Sigmoid colon (tissue), 7 donors: ENCODE data around the gene ADORA2A. TPM values are rescaled to one million over a fixed set of nuclear protein-coding genes. Genes with fewer than 3 reads are reported as not detected.

Experiments
- DNase-seq: peaks from one replicate; pipeline ENCODE4 v3.0.0-alpha.2; 2019
- H3K27ac ChIP-seq, 4 donors: fragments of 200-600 bp; sonication (generic); one replicate each; pipeline ENCODE4 v1.5.1; 2016 to 2019; ENCODE audit warnings: mild to moderate bottlenecking in 1 of 4
- H3K27me3 ChIP-seq, 3 donors: fragments of 200-600 bp; sonication (generic); one replicate each; pipeline ENCODE4 v1.5.1; 2019; ENCODE audit warnings: mild to moderate bottlenecking in 1 of 3
- H3K36me3 ChIP-seq, 4 donors: fragments of 200-600 bp; sonication (generic); one replicate each; pipeline ENCODE4 v1.5.1; 2016 to 2019
- H3K4me1 ChIP-seq, 4 donors: fragments of 200-600 bp; sonication (generic); one replicate each; pipeline ENCODE4 v1.5.1; 2017 to 2019
- H3K4me3 ChIP-seq, 4 donors: fragments of 200-600 bp; sonication (generic); one replicate each; pipeline ENCODE4 v1.5.1; 2017 to 2019; ENCODE audit warnings: mild to moderate bottlenecking in 2 of 4, moderate library complexity in 1 of 4
- H3K9me3 ChIP-seq, 4 donors: fragments of 200-600 bp in 3 of 4; sonication (generic) in 3 of 4; one replicate each; pipeline versions ENCODE4 v1.5.1 to v1.6.1; 2013 to 2019
- EP300 ChIP-seq, 4 donors: sonication (generic); formaldehyde crosslinking; IDR thresholded peaks; one replicate each; pipeline ENCODE4 v1.6.1; 2017; ENCODE audit warnings: antibody characterized with exemption in 4 of 4
- POLR2A ChIP-seq, 2 donors: fragments of 450-650 bp; IDR thresholded peaks; one replicate each; pipeline ENCODE4 v1.6.1; 2016; ENCODE audit warnings: antibody characterized with exemption in 2 of 2, mild to moderate bottlenecking in 2 of 2, moderate library complexity in 2 of 2
- POLR2AphosphoS5 ChIP-seq, 4 donors: sonication (generic); formaldehyde crosslinking; IDR thresholded peaks; one replicate each; pipeline ENCODE4 v1.6.1; 2017; ENCODE audit warnings: antibody characterized with exemption in 4 of 4
- WGBS, 2 donors: extraction: QIAGEN DNeasy Blood & Tissue Kit; methylation state at CpG; one replicate each; pipeline ENCODE4 v1.1.7; 2013; 5-methylcytosine and 5-hydroxymethylcytosine counted together
- intact Hi-C: fragments of 100-400 bp; cut with DNase I; formaldehyde crosslinking; loops from one replicate; pipeline ENCODE4 v1.15.1; 2023
- polyA plus RNA-seq, 3 donors: library from polyadenylated mRNA; stranded (reverse); fragments of 200-250 nt; gene quantifications; one replicate each; pipeline ENCODE4 v1.2.3, GENCODE V29; 2013
- total RNA-seq, 4 donors: library from RNA; depleted of rRNA; stranded (reverse); fragments of >200 nt; gene quantifications; one replicate each; pipeline ENCODE4 v1.1.0, GENCODE V29; 2016
- TF ChIP-seq, protein P1 (sequence below), 4 experiments: fragments of 450-650 bp in 3 of 4; fragments of 200-600 bp in 1 of 4; IDR thresholded peaks; one replicate each; pipeline ENCODE4 v1.5.1; 2016 to 2019; ENCODE audit warnings: antibody characterized with exemption in 4 of 4, mild to moderate bottlenecking in 3 of 4, moderate library complexity in 2 of 4
- donor health status: healthy with polysubstance abuse.
- donor health status: Bipolar disorder and iron deficiency.
- donor health status: healthy.

Gene ADORA2A
- total and polyA plus RNA-seq, 7 donors: 1.2 to 9.3 (median 3.0) TPM

DNA sequence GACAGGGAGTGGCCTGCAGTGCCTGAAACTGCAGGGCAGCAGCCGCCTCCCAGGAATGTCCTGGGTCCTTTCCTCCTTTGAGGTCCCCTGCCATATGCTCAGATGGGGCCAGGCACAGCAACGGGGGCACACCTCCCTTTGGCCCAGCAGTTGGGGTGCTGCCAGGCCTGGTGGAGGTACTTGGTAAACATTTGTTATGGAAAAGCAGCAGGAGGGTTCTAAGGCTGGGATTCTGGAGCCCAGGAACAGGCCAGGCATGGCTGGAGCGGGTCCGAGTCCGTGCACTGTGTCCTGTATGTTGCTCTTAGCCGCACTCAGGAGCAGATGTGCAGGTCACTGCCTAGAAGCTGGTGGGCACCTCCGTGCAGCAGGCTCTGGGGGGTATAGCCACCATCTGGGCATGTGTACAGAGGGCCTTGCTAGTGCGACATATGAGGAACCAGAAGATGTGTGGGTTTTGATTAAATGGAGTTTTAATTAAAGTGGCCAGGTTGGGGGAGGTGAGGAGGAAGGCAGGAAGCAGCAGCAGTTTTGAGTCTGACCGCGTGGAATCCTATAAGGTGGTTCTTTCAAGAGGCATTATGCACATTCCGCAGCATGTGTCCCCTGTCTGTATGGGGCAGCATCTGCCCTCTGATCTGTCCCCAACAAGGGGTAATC lies 1.5 kb downstream of the ADORA2A start:
- no peaks in the 10 kb centered on the region for H3K36me3 ChIP-seq
- no peak overlapping the region for H3K27ac ChIP-seq
- intact Hi-C loops: loop anchor here (10.0 kb wide), 1 partner anchor 326 kb away; no protein-coding TSS in a partner anchor
- peaks cover 4 to 18% (median 13%) of the 10 kb centered on the region in 3 donors for H3K27me3 ChIP-seq
- H3K4me3 ChIP-seq: no peak overlapping the region
- DNase-seq: no peak
- peaks cover 0 to 36% (median 30%) of the 10 kb centered on the region in 4 donors for H3K4me1 ChIP-seq
- 53 to 67% methylated on average over 11 of the region's 11 CpGs for WGBS, 2 donors
- no peaks in the 10 kb centered on the region for H3K9me3 ChIP-seq
- TF ChIP-seq POLR2AphosphoS5 (IDR thresholded peaks at IDR 0.05) (no peak), POLR2A (IDR thresholded peaks at IDR 0.05) (no peak), EP300 (IDR thresholded peaks at IDR 0.05) (no peak)
- TF ChIP-seq, protein P1, sequence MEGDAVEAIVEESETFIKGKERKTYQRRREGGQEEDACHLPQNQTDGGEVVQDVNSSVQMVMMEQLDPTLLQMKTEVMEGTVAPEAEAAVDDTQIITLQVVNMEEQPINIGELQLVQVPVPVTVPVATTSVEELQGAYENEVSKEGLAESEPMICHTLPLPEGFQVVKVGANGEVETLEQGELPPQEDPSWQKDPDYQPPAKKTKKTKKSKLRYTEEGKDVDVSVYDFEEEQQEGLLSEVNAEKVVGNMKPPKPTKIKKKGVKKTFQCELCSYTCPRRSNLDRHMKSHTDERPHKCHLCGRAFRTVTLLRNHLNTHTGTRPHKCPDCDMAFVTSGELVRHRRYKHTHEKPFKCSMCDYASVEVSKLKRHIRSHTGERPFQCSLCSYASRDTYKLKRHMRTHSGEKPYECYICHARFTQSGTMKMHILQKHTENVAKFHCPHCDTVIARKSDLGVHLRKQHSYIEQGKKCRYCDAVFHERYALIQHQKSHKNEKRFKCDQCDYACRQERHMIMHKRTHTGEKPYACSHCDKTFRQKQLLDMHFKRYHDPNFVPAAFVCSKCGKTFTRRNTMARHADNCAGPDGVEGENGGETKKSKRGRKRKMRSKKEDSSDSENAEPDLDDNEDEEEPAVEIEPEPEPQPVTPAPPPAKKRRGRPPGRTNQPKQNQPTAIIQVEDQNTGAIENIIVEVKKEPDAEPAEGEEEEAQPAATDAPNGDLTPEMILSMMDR (IDR thresholded peaks at IDR 0.05): no peak

DNA sequence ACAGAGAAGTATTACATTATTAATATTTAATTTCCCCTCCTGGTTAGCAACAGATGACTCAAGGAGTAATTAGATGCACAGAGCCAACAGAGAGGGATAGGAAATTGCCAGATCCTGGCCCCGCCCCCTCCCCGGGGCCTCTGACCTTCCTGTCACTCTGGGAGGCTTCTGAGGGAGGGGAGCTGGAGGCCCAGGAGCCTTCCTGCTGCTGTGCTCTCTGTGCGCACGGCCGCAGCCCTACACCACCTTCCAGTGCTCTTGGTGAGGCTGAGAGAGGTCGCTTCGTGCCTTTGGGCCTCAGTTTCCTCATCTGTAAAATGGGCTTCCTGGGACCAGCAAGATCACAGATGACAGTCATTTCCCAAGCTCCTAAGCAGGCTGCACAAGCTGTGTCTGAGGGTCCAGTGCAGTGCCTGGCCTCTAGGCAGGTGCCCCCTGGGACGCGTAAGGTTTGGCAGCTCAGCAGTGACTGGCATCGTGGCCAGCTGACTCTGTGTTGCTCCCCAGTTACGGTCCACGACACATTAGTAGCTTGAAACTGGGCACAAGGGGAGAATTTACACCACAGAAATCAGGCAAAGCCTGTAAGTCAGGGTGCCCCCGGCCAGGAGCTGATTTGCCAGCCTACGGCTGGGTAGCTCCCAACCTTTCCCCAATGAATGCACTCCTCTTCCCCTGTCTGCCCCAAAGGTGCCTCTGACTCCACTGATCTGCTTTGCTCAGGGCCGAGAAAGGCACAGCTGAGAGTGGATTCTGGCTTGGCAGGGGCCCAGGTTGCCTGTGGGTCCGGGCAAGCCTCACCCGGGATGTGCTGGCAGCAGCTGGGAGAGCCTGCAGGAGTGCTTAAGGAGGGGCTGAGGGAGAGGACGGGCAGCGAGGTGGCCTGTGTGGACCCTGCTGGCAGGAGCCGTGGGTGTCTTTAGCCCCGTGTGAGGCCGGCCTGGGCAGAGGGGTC lies 2.3 kb downstream of the ADORA2A start:
- no peak overlapping the region for H3K4me3 ChIP-seq
- H3K36me3 ChIP-seq: no peaks in the 10 kb centered on the region
- H3K4me1 ChIP-seq: peaks cover 0 to 31% (median 27%) of the 10 kb centered on the region in 4 donors
- TF ChIP-seq, protein P1 (IDR thresholded peaks at IDR 0.05): no peak
- no peak for TF ChIP-seq POLR2AphosphoS5 (IDR thresholded peaks at IDR 0.05)
- TF ChIP-seq POLR2A (IDR thresholded peaks at IDR 0.05): no peak
- TF ChIP-seq EP300 (IDR thresholded peaks at IDR 0.05): no peak
- H3K27me3 ChIP-seq: peaks cover 0 to 9% (median 5%) of the 10 kb centered on the region in 3 donors
- 70 to 71% methylated on average over 22 of the region's 22 CpGs for WGBS, 2 donors
- H3K27ac ChIP-seq: no peak overlapping the region
- no peaks in the 10 kb centered on the region for H3K9me3 ChIP-seq
- intact Hi-C loops: loop anchor here (10.0 kb wide), 1 partner anchor 325 kb away; no protein-coding TSS in a partner anchor
- DNase-seq: peak; percentile 86

DNA sequence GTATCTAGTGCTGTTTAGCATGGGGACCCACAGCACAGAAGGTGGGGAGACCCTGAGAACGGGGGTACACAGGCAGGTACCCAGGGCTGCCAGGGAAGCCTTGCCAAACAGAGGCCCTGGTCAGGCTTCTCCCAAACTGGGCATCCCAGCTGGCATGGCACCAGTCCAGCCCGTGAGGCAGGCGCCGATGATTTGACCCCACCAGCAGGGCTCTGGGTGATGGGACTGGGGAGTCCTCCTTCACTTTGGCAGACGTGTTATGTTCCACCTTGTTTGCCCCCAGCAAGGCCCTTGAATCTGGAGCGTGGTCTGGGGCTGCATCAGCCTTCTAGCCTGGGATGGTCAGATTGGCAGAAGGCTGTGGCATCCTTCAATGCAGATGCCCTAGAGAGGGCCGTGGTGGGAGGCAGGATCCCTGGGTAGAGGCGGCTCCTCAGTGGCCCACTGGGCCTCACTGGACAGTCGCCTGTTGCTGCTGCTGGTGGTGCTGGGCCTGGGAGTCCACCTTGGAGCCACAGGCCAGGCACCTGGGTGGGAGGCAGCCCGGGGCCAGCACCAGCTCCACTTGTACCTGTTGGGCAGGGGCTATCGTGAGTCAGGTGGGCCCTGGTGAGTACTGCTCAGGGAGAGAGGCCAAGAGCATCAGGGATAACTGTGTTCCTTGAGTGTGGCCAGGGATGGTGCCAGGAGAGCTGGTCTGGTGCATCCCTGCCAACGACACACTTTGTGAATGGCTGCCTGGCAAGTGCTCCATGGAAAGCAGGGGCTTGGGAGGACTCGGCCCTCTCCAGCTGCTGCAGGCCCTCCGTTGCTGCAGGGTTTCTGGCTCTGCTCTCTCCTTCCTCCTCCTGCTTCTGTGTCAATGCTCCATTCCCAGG lies 3.3 kb downstream of the ADORA2A start:
- no peaks in the 10 kb centered on the region for H3K27me3 ChIP-seq
- H3K27ac ChIP-seq: no peak overlapping the region
- no peaks in the 10 kb centered on the region for H3K9me3 ChIP-seq
- WGBS, 2 donors: 90 to 94% methylated on average over 14 of the region's 14 CpGs
- intact Hi-C loops: no loop called here
- DNase-seq: peak; percentile 64
- H3K4me1 ChIP-seq: peaks cover 0 to 32% (median 28%) of the 10 kb centered on the region in 4 donors
- no peak overlapping the region for H3K4me3 ChIP-seq
- TF ChIP-seq POLR2AphosphoS5 (IDR thresholded peaks at IDR 0.05) (no peak), POLR2A (IDR thresholded peaks at IDR 0.05) (no peak), EP300 (IDR thresholded peaks at IDR 0.05) (no peak)
- TF ChIP-seq, protein P1 (IDR thresholded peaks at IDR 0.05): no peak
- no peaks in the 10 kb centered on the region for H3K36me3 ChIP-seq

DNA sequence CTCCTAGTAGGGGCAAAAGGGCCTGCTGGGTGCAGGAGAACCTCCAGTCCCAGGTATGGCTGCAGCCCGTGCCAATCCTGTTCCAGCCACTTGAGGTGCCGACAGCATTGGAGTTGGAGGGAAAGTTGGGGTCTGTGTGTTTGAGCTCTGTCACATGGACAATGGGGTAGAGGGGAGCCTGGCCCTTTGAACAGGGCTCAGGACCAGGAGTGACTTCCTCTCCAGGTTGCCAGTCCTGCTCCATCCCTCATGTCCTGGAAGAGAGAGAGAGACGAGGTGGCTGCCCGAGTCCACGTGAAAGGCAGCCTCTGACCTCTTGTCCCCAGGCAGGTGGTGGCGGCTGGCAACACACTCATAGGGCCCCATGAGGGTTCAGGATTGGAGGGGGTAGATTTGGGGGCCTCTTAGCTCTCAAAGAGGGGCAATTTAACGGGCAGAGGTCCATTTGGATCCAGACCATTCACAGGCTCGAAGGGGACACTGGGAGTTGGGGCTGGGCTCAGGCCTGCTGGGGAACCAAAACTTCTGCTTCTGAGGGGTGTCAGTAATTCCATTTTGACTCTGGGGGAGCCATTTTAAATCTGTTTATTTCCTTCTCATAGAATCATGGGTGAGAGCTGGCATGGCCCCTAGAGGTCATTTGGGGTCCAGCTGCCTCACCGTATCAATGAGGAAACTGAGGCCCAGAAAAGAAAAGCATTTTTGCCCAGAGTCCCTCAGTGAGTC lies 4.1 kb downstream of the ADORA2A start:
- intact Hi-C loops: no loop called here
- DNase-seq: peak; percentile 50

More for the DNA sequence above, 4.1 kb downstream of the ADORA2A start:
- no peaks in the 10 kb centered on the region for H3K9me3 ChIP-seq
- WGBS, 2 donors: 80 to 90% methylated on average over 9 of the region's 9 CpGs
- H3K27ac ChIP-seq: peak overlapping the region in 1 of 4 donors; percentile 21
- peaks cover 0 to 32% (median 28%) of the 10 kb centered on the region in 4 donors for H3K4me1 ChIP-seq
- no peak overlapping the region for H3K4me3 ChIP-seq
- no peaks in the 10 kb centered on the region for H3K27me3 ChIP-seq
- TF ChIP-seq POLR2A (IDR thresholded peaks at IDR 0.05): no peak
- TF ChIP-seq, protein P1 (IDR thresholded peaks at IDR 0.05): no peak
- TF ChIP-seq POLR2AphosphoS5 (IDR thresholded peaks at IDR 0.05): no peak
- TF ChIP-seq EP300 (IDR thresholded peaks at IDR 0.05): no peak
- no peaks in the 10 kb centered on the region for H3K36me3 ChIP-seq
